ENCODE results near the gene TTLL9. TPM values are rescaled to one million over a fixed set of nuclear protein-coding genes. Genes with fewer than 3 reads are reported as not detected.

TTLL9 gene
- total RNA-seq, 1 donor from 2014 or later, result not detected

DNA sequence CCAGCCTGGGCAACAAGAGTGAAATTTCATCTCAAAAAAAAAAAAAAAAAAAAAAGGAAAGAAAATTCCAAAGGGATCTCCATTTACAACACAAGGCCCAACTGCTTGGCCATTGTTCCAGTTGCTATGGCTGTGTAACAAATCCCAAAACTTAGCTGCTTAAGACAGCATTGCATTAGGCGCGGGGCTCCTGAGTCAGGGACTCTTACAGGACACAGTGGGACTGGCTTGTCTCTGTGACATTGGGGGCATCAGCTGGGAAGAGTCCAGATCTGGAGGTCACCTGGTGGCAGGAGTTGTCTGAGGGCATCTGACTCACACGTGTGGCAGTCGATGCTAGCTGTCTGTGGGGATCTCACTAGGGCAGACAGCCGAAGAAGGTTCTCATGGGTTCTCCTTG, 35.6 kb downstream of the TTLL9 start:
- no peaks in the 10 kb centered on the region for H3K36me3 ChIP-seq (ENCODE audit: control insufficient read depth, insufficient read depth, low read length)
- TF ChIP-seq, protein P1, sequence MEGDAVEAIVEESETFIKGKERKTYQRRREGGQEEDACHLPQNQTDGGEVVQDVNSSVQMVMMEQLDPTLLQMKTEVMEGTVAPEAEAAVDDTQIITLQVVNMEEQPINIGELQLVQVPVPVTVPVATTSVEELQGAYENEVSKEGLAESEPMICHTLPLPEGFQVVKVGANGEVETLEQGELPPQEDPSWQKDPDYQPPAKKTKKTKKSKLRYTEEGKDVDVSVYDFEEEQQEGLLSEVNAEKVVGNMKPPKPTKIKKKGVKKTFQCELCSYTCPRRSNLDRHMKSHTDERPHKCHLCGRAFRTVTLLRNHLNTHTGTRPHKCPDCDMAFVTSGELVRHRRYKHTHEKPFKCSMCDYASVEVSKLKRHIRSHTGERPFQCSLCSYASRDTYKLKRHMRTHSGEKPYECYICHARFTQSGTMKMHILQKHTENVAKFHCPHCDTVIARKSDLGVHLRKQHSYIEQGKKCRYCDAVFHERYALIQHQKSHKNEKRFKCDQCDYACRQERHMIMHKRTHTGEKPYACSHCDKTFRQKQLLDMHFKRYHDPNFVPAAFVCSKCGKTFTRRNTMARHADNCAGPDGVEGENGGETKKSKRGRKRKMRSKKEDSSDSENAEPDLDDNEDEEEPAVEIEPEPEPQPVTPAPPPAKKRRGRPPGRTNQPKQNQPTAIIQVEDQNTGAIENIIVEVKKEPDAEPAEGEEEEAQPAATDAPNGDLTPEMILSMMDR (IDR thresholded peaks at IDR 0.05; ENCODE audit: insufficient read depth, low read length, poor library complexity, severe bottlenecking), result no peak
- H3K27me3 ChIP-seq (ENCODE audit: control insufficient read depth, insufficient read depth, low read length), result no peaks in the 10 kb centered on the region
- no peak overlapping the region for H3K4me3 ChIP-seq (ENCODE audit: low read depth, low read length)
- DNase-seq (ENCODE audit: low read depth), result no peak

DNA sequence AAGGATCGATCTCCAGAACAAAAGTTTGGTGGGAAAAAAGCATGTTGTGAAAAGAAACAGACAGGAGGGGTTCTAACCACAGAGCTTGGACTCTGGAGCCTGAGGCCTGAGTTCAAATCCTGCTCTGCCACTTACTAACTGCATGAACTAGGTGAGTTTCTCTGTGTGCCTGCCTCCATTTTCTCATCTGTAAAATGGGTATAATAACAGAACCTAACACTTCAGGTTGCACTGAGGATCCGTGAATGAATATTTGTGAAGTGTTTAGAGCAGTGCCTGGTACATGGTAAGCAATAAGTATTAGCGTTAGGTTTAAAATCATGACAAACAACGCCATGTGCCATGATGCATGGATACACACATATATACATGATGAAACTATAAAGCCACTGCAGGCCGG, 36.6 kb downstream of the TTLL9 start:
- no peak overlapping the region for H3K4me3 ChIP-seq (ENCODE audit: low read depth, low read length)
- DNase-seq (ENCODE audit: low read depth), result no peak
- TF ChIP-seq, protein P1 (IDR thresholded peaks at IDR 0.05; ENCODE audit: insufficient read depth, low read length, poor library complexity, severe bottlenecking), result no peak
- no peaks in the 10 kb centered on the region for H3K27me3 ChIP-seq (ENCODE audit: control insufficient read depth, insufficient read depth, low read length)
- H3K36me3 ChIP-seq (ENCODE audit: control insufficient read depth, insufficient read depth, low read length), result no peaks in the 10 kb centered on the region

DNA sequence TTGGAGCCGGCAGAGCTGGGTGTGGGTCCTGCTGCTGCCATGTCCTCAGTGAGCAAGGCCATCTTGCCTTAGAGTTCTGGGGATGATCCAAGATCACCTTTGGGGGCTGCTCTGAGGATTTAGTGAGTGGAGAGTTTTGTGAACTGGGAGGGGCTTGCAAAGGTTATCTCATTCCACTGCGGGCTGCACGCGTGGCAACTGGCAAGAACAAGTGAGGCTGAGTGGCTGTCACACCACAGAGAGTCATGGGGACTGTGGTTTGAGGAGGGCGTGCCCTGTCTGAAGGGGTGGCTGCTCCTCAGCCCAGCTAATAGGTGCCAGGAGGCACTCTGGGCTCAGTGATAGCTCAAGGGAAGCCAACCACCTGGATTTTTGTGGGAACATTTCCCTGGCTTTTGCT, 37.6 kb downstream of the TTLL9 start:
- Histone ChIP-seq H3K4me3 (ENCODE audit: low read depth, low read length) (no peak overlapping the region), H3K27me3 (ENCODE audit: control insufficient read depth, insufficient read depth, low read length) (no peaks in the 10 kb centered on the region), H3K36me3 (ENCODE audit: control insufficient read depth, insufficient read depth, low read length) (no peaks in the 10 kb centered on the region)
- no peak for DNase-seq (ENCODE audit: low read depth)
- TF ChIP-seq, protein P1 (IDR thresholded peaks at IDR 0.05; ENCODE audit: insufficient read depth, low read length, poor library complexity, severe bottlenecking), result no peak

DNA sequence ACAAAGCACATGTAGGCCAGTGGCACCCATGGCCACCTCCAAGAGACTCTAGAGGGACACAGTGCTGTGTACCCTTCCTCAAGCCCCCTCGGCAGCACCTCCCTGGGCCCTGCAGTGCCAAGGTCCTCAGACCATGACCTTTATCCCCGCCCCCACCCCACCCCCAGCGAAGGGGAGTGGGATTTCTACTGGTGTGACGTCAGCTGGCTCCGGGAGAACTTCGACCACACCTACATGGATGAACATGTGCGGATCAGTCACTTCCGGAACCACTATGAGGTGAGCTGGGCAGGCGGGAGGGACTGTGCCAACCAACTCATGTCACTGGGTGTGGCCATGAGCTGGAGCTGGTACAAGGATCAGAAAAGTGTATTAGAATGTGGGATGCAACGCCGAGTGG, 38.0 kb downstream of the TTLL9 start:
- Histone ChIP-seq H3K27me3 (ENCODE audit: control insufficient read depth, insufficient read depth, low read length) (no peaks in the 10 kb centered on the region), H3K36me3 (ENCODE audit: control insufficient read depth, insufficient read depth, low read length) (no peaks in the 10 kb centered on the region), H3K4me3 (ENCODE audit: low read depth, low read length) (no peak overlapping the region)
- DNase-seq (ENCODE audit: low read depth), result no peak
- TF ChIP-seq, protein P1 (IDR thresholded peaks at IDR 0.05; ENCODE audit: insufficient read depth, low read length, poor library complexity, severe bottlenecking), result no peak

DNA sequence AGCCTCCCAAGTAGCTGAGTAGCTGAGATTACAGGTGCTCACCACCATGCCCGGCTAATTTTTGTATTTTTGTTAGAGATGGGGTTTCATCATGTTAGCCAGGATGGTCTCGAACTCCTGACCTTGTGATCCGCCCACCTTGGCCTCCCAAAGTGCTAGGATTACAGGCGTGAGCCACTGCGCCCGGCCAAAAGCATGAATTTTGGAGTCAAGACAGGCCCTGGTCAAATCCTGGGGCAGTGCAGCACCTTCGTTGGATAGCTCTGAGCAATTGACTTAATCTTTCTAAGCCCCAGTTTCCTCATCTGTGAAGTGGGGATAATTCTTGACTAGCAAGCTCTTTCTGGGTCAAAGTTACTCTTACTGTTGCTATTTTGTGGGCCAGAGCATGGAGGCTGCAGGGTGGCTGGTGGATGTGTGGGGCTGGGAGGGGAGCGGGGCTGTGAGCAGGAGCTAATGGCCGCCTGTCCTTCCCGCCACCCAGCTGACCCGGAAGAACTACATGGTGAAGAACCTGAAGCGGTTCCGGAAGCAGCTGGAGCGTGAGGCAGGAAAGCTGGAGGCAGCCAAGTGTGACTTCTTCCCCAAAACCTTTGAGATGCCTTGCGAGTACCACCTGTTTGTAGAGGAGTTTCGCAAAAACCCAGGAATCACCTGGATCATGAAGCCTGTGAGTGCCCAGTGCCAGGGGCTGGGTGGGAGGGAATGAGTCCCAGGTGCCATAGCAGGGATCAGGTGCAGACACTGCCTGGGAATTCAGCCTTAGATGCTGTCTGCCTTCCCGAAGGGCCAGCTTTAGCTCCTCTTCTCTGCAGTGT, 39.0 kb downstream of the TTLL9 start:
- peaks cover 2% of the 10 kb centered on the region for H3K27me3 ChIP-seq (ENCODE audit: control insufficient read depth, insufficient read depth, low read length)
- TF ChIP-seq, protein P1 (IDR thresholded peaks at IDR 0.05; ENCODE audit: insufficient read depth, low read length, poor library complexity, severe bottlenecking), result no peak
- DNase-seq (ENCODE audit: low read depth), result no peak
- no peak overlapping the region for H3K4me3 ChIP-seq (ENCODE audit: low read depth, low read length)
- H3K36me3 ChIP-seq (ENCODE audit: control insufficient read depth, insufficient read depth, low read length), result no peaks in the 10 kb centered on the region
